Measurements from ENCODE around the gene WHRN. TPM values are rescaled to one million over a fixed set of nuclear protein-coding genes. Genes with fewer than 3 reads are reported as not detected.

Gene WHRN
- total and polyA plus RNA-seq, 2 of the 8 experiments (the other 6 are each of a cell fraction or from before 2014, with no cell fraction given) = 4.4 to 7.7 TPM

GRCh38 chr9:114475412-114476135 lies 29.7 kb downstream of the WHRN start:
- no peak overlapping the region for H3K56ac ChIP-seq (replicated peaks; ENCODE audit: insufficient read length, low read depth, low read length)
- H3K4me1 ChIP-seq (replicated peaks in 1 of 4; ENCODE audit: control insufficient read depth in 3 of 4, insufficient read depth in 4 of 4, low read length in 3 of 4) = peaks cover 0 to 2% (median 0%) of the 10 kb centered on the region in 4 experiments; a peak in 1 of 7 replicates
- no peaks in the 10 kb centered on the region for H3K27me3 ChIP-seq (replicated peaks in 1 of 4; ENCODE audit: control insufficient read depth in 3 of 4, extremely low read depth in 1 of 4, insufficient read depth in 3 of 4, low read length in 3 of 4)
- no peak overlapping the region for H3K4me3 ChIP-seq (ENCODE audit: extremely low read depth in 1 of 4, insufficient read depth in 2 of 4, low read depth in 3 of 4, low read length in 4 of 4)
- CTCF ChIA-PET (ENCODE audit: partially characterized antibody) = interaction anchor here (1.6 to 8.2 kb wide), 3 partner anchors 12 to 178 kb away, joined by 6 to 55 read pairs (median 6); no protein-coding TSS in a partner anchor
- no peak overlapping the region for H2BK12ac ChIP-seq (ENCODE audit: low read depth, low read length)
- POLR2A ChIA-PET (ENCODE audit: partially characterized antibody) = interaction anchor here (1.1 to 2.9 kb wide), 2 partner anchors 9 to 15 kb away, joined by 3 to 10 read pairs; no protein-coding TSS in a partner anchor
- H3K23me2 ChIP-seq (ENCODE audit: low read depth, low read length) = no peaks in the 10 kb centered on the region
- H4K5ac ChIP-seq (ENCODE audit: insufficient read length, low read depth, low read length) = no peak overlapping the region
- no peak overlapping the region for H3K18ac ChIP-seq (ENCODE audit: extremely low read depth, low read length)
- H3K4me2 ChIP-seq (ENCODE audit: insufficient read depth in 1 of 2, low read depth in 2 of 2, low read length in 2 of 2) = no peak overlapping the region
- no peak overlapping the region for H3K27ac ChIP-seq (ENCODE audit: low read depth, low read length)
- no peaks in the 10 kb centered on the region for H3K9me3 ChIP-seq (ENCODE audit: insufficient read depth in 2 of 2, low read depth in 1 of 2, low read length in 1 of 2)
- H3K4ac ChIP-seq (replicated peaks; ENCODE audit: insufficient read length, low read depth, low read length) = no peak overlapping the region
- no peak overlapping the region for H4K8ac ChIP-seq (ENCODE audit: extremely low read depth, insufficient read depth, low read length)
- H2BK20ac ChIP-seq (ENCODE audit: low read length) = no peak overlapping the region
- TF ChIP-seq POU5F1 (IDR thresholded peaks at IDR 0.05; ENCODE audit: low read depth, low read length) (no peak), SP4 (IDR thresholded peaks at IDR 0.05; ENCODE audit: low read length) (no peak)
- no peak overlapping the region for H2AFZ ChIP-seq (ENCODE audit: low read length)
- no peak overlapping the region for H2AK5ac ChIP-seq (ENCODE audit: low read depth, low read length)
- no peaks in the 10 kb centered on the region for H3K79me1 ChIP-seq (ENCODE audit: low read depth, low read length)
- H2BK5ac ChIP-seq (ENCODE audit: low read depth, low read length) = no peak overlapping the region
- H4K91ac ChIP-seq (replicated peaks; ENCODE audit: insufficient read length, low read length) = no peak overlapping the region
- H3K23ac ChIP-seq (ENCODE audit: insufficient read length) = no peak overlapping the region
- H4K20me1 ChIP-seq (replicated peaks in 1 of 2; ENCODE audit: control insufficient read depth in 1 of 2, insufficient read depth in 2 of 2, low read length in 2 of 2) = no peaks in the 10 kb centered on the region
- FAIRE-seq (no peak), DNase-seq (ENCODE audit: low read depth in 1 of 2, low spot score in 2 of 2) (no peak)
- no peak overlapping the region for H2BK15ac ChIP-seq (ENCODE audit: low read length)
- no peak overlapping the region for H2BK120ac ChIP-seq (replicated peaks; ENCODE audit: low read depth, low read length)
- 88% methylated on average over 8 of the region's 8 CpGs; no CpG with 5 or more reads in 1 of the 2 experiments for WGBS, 2 experiments (ENCODE audit: extremely low coverage in 1 of 2, insufficient coverage in 1 of 2, insufficient read length in 1 of 2, insufficient replicate concordance in 2 of 2, low coverage in 1 of 2, low lambda C conversion rate in 2 of 2, missing lambda C conversion rate in 1 of 2)
- no peak overlapping the region for H3K9ac ChIP-seq (replicated peaks in 1 of 4; ENCODE audit: extremely low read depth in 1 of 4, low read depth in 3 of 4, low read length in 3 of 4)
- H3K79me2 ChIP-seq (ENCODE audit: control insufficient read depth in 1 of 2, insufficient read depth in 2 of 2, low read length in 2 of 2) = no peaks in the 10 kb centered on the region
- H3K36me3 ChIP-seq (ENCODE audit: control insufficient read depth in 2 of 4, insufficient read depth in 4 of 4, low read length in 3 of 4) = no peaks in the 10 kb centered on the region; a peak in 1 of 8 replicates
- H3K14ac ChIP-seq (ENCODE audit: insufficient read length) = no peak overlapping the region

Data from H1 (cell line).